Upper lobe of left lung (tissue), 6 donors: ENCODE results near the gene POLR3E. TPM values are rescaled to one million over a fixed set of nuclear protein-coding genes. Genes with fewer than 3 reads are reported as not detected.

Experiments used
- ATAC-seq, 2 donors: fragments of 200-7000 bp; cut with Tn5 transposase; one replicate each; pipeline ENCODE4 v1.9.1; 2022; ENCODE audit warnings: mild to moderate bottlenecking in 2 of 2, moderate library complexity in 2 of 2; ENCODE audit not compliant: low FRiP score in 2 of 2
- DNase-seq, 2 donors: peaks; one replicate each; pipeline ENCODE4 v3.0.0-alpha.2; 2019 to 2020
- H3K27ac ChIP-seq, 4 donors: fragments of 200-600 bp; sonication (generic); one replicate each; pipeline ENCODE4 v1.5.1; 2016 to 2019
- H3K27me3 ChIP-seq, 4 donors: fragments of 200-600 bp; sonication (generic); one replicate each; pipeline ENCODE4 v1.5.1; 2017 to 2019
- H3K36me3 ChIP-seq, 4 donors: fragments of 200-600 bp; sonication (generic); one replicate each; pipeline ENCODE4 v1.5.1; 2016 to 2019
- H3K4me1 ChIP-seq, 4 donors: fragments of 200-600 bp; sonication (generic); one replicate each; pipeline ENCODE4 v1.5.1; 2018 to 2019
- H3K4me3 ChIP-seq, 4 donors: fragments of 200-600 bp; sonication (generic); one replicate each; pipeline ENCODE4 v1.5.1; 2017 to 2019; ENCODE audit warnings: mild to moderate bottlenecking in 2 of 4, moderate library complexity in 1 of 4
- H3K9me3 ChIP-seq, 4 donors: fragments of 200-600 bp; sonication (generic); one replicate each; pipeline ENCODE4 v1.5.1; 2018 to 2019
- CTCF ChIP-seq, 6 experiments: fragments of 450-650 bp in 4 of 6; fragments of 200-600 bp in 2 of 6; sonication (generic) in 2 of 6; IDR thresholded peaks; one replicate each; pipeline ENCODE4 v1.5.1; 2016 to 2019; ENCODE audit warnings: antibody characterized with exemption in 6 of 6
- EP300 ChIP-seq, 4 donors: sonication (generic); formaldehyde crosslinking; IDR thresholded peaks; one replicate each; pipeline ENCODE4 v1.5.1; 2017; ENCODE audit warnings: antibody characterized with exemption in 4 of 4, control low read depth in 2 of 4
- POLR2A ChIP-seq, 4 donors: fragments of 450-650 bp; IDR thresholded peaks; one replicate each; pipeline ENCODE4 v1.5.1; 2016 to 2017; ENCODE audit warnings: antibody characterized with exemption in 4 of 4, mild to moderate bottlenecking in 2 of 4
- POLR2AphosphoS5 ChIP-seq, 2 donors: sonication (generic); formaldehyde crosslinking; IDR thresholded peaks; one replicate each; pipeline ENCODE4 v1.5.1; 2017; ENCODE audit warnings: antibody characterized with exemption in 2 of 2
- WGBS, 2 donors: methylation state at CpG; one replicate each; pipeline ENCODE4 v1.1.5; 2017 to 2018; 5-methylcytosine and 5-hydroxymethylcytosine counted together
- total RNA-seq, 6 donors: library from RNA; depleted of rRNA in 4 of 6; stranded (reverse); fragments of >200 nt in 4 of 6; gene quantifications; one replicate each; pipeline versions ENCODE4 v1.1.0 to v1.2.1, GENCODE V29; 2016 to 2021
- donor health status: DM: no; HTN: no; CAD: no; lungs with moderate emphysema.
- donor health status: DM: no; HTN: yes; CAD: no; lungs with severe emphysema.

The POLR3E gene
- total RNA-seq, 6 donors from 2014 or later, result 27.0 to 91.1 (median 47.0) TPM

- H3K4me1 ChIP-seq, result no peaks in the 10 kb centered on the region
- H3K9me3 ChIP-seq, result no peaks in the 10 kb centered on the region
- 92 to 100% methylated on average over 1 of the region's 1 CpG for WGBS, 2 donors
- H3K27ac ChIP-seq, result no peak overlapping the region
- TF ChIP-seq POLR2AphosphoS5 (IDR thresholded peaks at IDR 0.05) (no peak), EP300 (IDR thresholded peaks at IDR 0.05) (no peak), POLR2A (IDR thresholded peaks at IDR 0.05) (no peak), CTCF (IDR thresholded peaks at IDR 0.05) (no peak)
- ATAC-seq (no peak), DNase-seq (no peak)
- peaks cover 40 to 98% (median 80%) of the 10 kb centered on the region in 4 donors for H3K36me3 ChIP-seq
- no peaks in the 10 kb centered on the region for H3K27me3 ChIP-seq
- H3K4me3 ChIP-seq, result no peak overlapping the region
These were observed 41.9 kb upstream of the POLR3E start for GRCh38 chr16:22255335-22255734.

GRCh38 chr16:22257440-22257839, 39.8 kb upstream of the POLR3E start:
- Histone ChIP-seq H3K4me1 (no peaks in the 10 kb centered on the region), H3K27ac (no peak overlapping the region), H3K9me3 (no peaks in the 10 kb centered on the region), H3K27me3 (no peaks in the 10 kb centered on the region), H3K36me3 (peaks cover 29 to 98% (median 70%) of the 10 kb centered on the region in 4 donors), H3K4me3 (no peak overlapping the region)
- TF ChIP-seq EP300 (IDR thresholded peaks at IDR 0.05) (no peak), POLR2A (IDR thresholded peaks at IDR 0.05) (no peak), CTCF (IDR thresholded peaks at IDR 0.05) (no peak), POLR2AphosphoS5 (IDR thresholded peaks at IDR 0.05) (no peak)
- DNase-seq (peak in 1 of 2 donors; percentile 15), ATAC-seq (no peak)
- WGBS, 2 donors, result 97 to 98% methylated on average over 13 of the region's 13 CpGs

- Histone ChIP-seq H3K27me3 (no peaks in the 10 kb centered on the region), H3K9me3 (no peaks in the 10 kb centered on the region), H3K4me3 (no peak overlapping the region), H3K4me1 (no peaks in the 10 kb centered on the region), H3K27ac (no peak overlapping the region), H3K36me3 (peaks cover 28 to 99% (median 73%) of the 10 kb centered on the region in 4 donors)
- no peak for ATAC-seq
- DNase-seq, result no peak
- 94 to 99% methylated on average over 3 of the region's 3 CpGs for WGBS, 2 donors
- TF ChIP-seq CTCF (IDR thresholded peaks at IDR 0.05) (no peak), POLR2AphosphoS5 (IDR thresholded peaks at IDR 0.05) (no peak), POLR2A (IDR thresholded peaks at IDR 0.05) (no peak), EP300 (IDR thresholded peaks at IDR 0.05) (no peak)
These were observed 36.7 kb upstream of the POLR3E start for GRCh38 chr16:22260490-22260889.

GRCh38 chr16:22262460-22262859, 34.7 kb upstream of the POLR3E start:
- no peaks in the 10 kb centered on the region for H3K4me1 ChIP-seq
- DNase-seq, result no peak
- ATAC-seq, result no peak
- TF ChIP-seq EP300 (IDR thresholded peaks at IDR 0.05), result no peak
- no peak for TF ChIP-seq CTCF (IDR thresholded peaks at IDR 0.05)
- TF ChIP-seq POLR2A (IDR thresholded peaks at IDR 0.05), result no peak
- TF ChIP-seq POLR2AphosphoS5 (IDR thresholded peaks at IDR 0.05), result no peak
- no peaks in the 10 kb centered on the region for H3K9me3 ChIP-seq
- H3K27me3 ChIP-seq, result no peaks in the 10 kb centered on the region
- no peak overlapping the region for H3K27ac ChIP-seq
- 59 to 94% methylated on average over 4 of the region's 4 CpGs for WGBS, 2 donors
- H3K36me3 ChIP-seq, result peaks cover 27 to 99% (median 73%) of the 10 kb centered on the region in 4 donors
- no peak overlapping the region for H3K4me3 ChIP-seq

GRCh38 chr16:22264786-22265185, 32.4 kb upstream of the POLR3E start:
- H3K36me3 ChIP-seq, result peaks cover 17 to 99% (median 71%) of the 10 kb centered on the region in 4 donors
- no peak for ATAC-seq
- H3K27me3 ChIP-seq, result no peaks in the 10 kb centered on the region
- no peaks in the 10 kb centered on the region for H3K9me3 ChIP-seq
- H3K4me3 ChIP-seq, result no peak overlapping the region
- TF ChIP-seq EP300 (IDR thresholded peaks at IDR 0.05) (no peak), CTCF (IDR thresholded peaks at IDR 0.05) (no peak), POLR2AphosphoS5 (IDR thresholded peaks at IDR 0.05) (no peak), POLR2A (IDR thresholded peaks at IDR 0.05) (no peak)
- no peak for DNase-seq
- 79 to 96% methylated on average over 7 of the region's 7 CpGs for WGBS, 2 donors
- H3K27ac ChIP-seq, result no peak overlapping the region
- no peaks in the 10 kb centered on the region for H3K4me1 ChIP-seq
